ENCODE measurements around the gene R3HCC1L.

Gene R3HCC1L

DNA sequence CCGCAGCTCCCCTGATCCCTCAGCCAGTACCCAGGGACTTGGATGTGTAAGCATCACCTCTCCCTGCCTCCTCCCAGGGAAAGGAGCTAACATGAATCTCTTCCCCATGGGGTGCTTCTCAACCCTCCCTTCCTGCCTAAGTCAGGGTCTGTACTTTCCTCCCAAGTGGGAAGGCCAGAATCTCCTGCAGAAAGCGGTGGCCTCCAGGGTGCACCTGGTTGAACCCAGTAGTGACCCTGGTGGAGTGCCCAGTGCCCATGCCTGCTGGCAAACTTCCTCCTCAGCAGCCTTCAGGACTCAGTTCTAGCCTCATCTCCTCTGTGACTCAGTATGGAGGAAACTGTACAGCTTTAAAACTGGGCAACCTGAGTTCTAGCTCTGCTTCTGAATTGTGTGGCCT lies 136.3 kb downstream of the R3HCC1L start:
- no peak for DNase-seq (ENCODE audit: low spot score)
- no peak overlapping the region for H3K27ac ChIP-seq
- ChIA-PET CTCF (no interaction called here), POLR2A (ENCODE audit: low non-redundant PET) (no interaction called here)
- TF ChIP-seq, protein P1, sequence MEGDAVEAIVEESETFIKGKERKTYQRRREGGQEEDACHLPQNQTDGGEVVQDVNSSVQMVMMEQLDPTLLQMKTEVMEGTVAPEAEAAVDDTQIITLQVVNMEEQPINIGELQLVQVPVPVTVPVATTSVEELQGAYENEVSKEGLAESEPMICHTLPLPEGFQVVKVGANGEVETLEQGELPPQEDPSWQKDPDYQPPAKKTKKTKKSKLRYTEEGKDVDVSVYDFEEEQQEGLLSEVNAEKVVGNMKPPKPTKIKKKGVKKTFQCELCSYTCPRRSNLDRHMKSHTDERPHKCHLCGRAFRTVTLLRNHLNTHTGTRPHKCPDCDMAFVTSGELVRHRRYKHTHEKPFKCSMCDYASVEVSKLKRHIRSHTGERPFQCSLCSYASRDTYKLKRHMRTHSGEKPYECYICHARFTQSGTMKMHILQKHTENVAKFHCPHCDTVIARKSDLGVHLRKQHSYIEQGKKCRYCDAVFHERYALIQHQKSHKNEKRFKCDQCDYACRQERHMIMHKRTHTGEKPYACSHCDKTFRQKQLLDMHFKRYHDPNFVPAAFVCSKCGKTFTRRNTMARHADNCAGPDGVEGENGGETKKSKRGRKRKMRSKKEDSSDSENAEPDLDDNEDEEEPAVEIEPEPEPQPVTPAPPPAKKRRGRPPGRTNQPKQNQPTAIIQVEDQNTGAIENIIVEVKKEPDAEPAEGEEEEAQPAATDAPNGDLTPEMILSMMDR (conservative IDR thresholded peaks at IDR 0.05; ENCODE audit: low read depth) = no peak

DNA sequence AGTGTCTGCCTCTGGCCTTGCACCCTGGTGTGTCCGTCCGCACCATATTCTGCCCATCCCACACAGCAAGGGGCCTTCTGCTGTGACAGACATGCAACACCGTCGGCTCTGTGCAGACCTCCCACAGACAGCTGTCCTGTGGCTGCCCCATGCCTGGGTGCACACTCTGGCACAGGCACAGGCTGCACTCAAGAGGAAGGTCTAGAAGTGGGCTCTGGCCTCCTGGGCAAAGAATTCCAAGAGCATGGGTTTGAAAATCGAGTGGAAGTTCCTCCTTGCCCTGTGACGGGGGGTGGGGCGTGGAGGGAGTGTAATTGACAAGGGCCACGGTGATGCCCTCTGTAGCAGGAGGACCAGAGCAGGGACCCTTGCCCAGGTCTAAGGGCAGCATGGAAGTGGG lies 137.8 kb downstream of the R3HCC1L start:
- ChIA-PET CTCF (interaction anchor here (0.5 to 0.6 kb wide), 2 partner anchors 95 to 151 kb away, joined by 3 read pairs; no protein-coding TSS in a partner anchor), POLR2A (ENCODE audit: low non-redundant PET) (no interaction called here)
- DNase-seq (ENCODE audit: low spot score) = no peak
- H3K27ac ChIP-seq = no peak overlapping the region
- TF ChIP-seq, protein P1 (conservative IDR thresholded peaks at IDR 0.05; ENCODE audit: low read depth) = no peak

DNA sequence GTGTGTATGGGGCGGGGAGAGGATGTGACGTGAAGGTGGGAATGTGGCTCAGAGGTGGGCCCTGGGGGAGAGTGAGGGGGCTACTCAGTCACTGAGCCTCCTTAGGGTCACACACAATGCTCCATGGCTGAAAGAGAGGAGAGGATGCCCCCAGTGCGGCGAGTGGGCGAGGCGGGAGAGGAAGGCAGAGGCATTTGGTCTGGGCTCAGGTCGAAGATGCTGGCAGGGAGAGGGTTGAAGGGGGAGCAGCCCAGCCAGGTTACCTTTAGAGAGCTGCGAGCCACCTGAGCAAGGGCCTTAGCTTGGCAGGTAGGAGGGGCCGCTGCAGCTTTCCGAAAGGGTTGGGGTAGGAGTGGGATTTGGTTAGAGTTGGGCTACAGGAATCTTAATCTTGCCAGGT lies 138.2 kb downstream of the R3HCC1L start:
- H3K27ac ChIP-seq = no peak overlapping the region
- ChIA-PET POLR2A (ENCODE audit: low non-redundant PET) (no interaction called here), CTCF (interaction anchor here (0.6 kb wide), 1 partner anchor 94 kb away, joined by 3 read pairs; no protein-coding TSS in a partner anchor)
- TF ChIP-seq, protein P1 (conservative IDR thresholded peaks at IDR 0.05; ENCODE audit: low read depth) = no peak
- DNase-seq (ENCODE audit: low spot score) = no peak

- ChIA-PET POLR2A (ENCODE audit: low non-redundant PET) (no interaction called here), CTCF (interaction anchor here (0.6 kb wide), 1 partner anchor 94 kb away, joined by 3 read pairs; no protein-coding TSS in a partner anchor)
- no peak for DNase-seq (ENCODE audit: low spot score)
- H3K27ac ChIP-seq = no peak overlapping the region
- TF ChIP-seq, protein P1 (conservative IDR thresholded peaks at IDR 0.05; ENCODE audit: low read depth) = no peak
Measured at GRCh38 chr10:98273057-98273850, 138.8 kb downstream of the R3HCC1L start.

DNA sequence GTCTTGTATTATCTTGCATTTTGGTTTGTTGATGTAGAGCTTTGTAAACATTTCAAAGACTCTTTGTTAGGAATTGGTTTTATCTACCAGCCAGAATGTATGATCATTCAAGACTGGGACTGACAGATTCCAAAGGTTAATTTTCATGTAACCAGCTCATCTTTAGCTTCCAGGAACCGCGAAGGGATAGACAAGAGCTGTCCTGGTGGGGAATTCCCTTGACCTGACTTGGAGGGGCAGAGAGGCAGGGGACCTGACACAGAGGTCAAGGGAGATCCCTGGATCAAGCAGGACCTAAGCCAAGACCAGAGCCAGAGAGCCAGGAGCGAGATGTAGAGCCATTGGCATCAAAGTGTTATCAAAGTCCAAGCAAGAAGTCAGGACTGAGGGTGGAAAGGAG lies 140.1 kb downstream of the R3HCC1L start:
- no peak overlapping the region for H3K27ac ChIP-seq
- CTCF ChIA-PET = no interaction called here
- TF ChIP-seq, protein P1 (conservative IDR thresholded peaks at IDR 0.05; ENCODE audit: low read depth) = no peak
- no peak for DNase-seq (ENCODE audit: low spot score)
- POLR2A ChIA-PET (ENCODE audit: low non-redundant PET) = no interaction called here

- TF ChIP-seq, protein P1 (conservative IDR thresholded peaks at IDR 0.05; ENCODE audit: low read depth) = no peak
- no peak overlapping the region for H3K27ac ChIP-seq
- DNase-seq (ENCODE audit: low spot score) = no peak
- ChIA-PET POLR2A (ENCODE audit: low non-redundant PET) (no interaction called here), CTCF (interaction anchor here (0.6 to 1.8 kb wide), 3 partner anchors 14 to 134 kb away, joined by 3 to 6 read pairs (median 3); no protein-coding TSS in a partner anchor)
Measured at GRCh38 chr10:98276311-98276710, 141.9 kb downstream of the R3HCC1L start.
